ENCODE results near the gene PCSK4.

PCSK4 gene

DNA sequence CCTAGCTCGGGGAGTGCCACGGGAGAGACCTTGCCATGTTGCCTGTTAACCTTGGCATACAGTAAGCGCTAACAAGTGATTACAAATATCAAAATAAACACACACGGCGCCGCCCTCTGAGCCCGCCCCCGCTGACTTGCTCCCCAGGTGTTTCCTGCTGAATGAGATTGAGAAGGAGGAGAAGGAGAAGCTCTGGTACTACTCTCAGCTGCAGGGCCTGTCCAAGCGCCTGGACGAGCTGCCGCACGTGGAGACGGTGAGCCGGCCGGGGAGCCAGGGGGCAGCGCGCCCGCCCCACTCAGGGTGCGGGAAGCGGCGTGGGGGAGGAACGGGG lies 35.2 kb downstream of the PCSK4 start:
- Histone ChIP-seq H3K27me3 (ENCODE audit: insufficient read depth, low read length, poor library complexity) (peaks cover 8% of the 10 kb centered on the region), H3K79me2 (ENCODE audit: control insufficient read depth, insufficient read depth, low read length) (no peaks in the 10 kb centered on the region), H2BK120ac (ENCODE audit: low read depth, low read length) (no peak overlapping the region), H3K4me3 (ENCODE audit: low read length) (no peak overlapping the region), H4K5ac (ENCODE audit: low read length) (no peak overlapping the region), H2BK5ac (ENCODE audit: low read length) (no peak overlapping the region), H3K18ac (ENCODE audit: low read length) (no peak overlapping the region), H3K79me1 (ENCODE audit: low read length) (no peaks in the 10 kb centered on the region), H2BK15ac (replicated peaks; ENCODE audit: low read depth) (no peak overlapping the region), H3K27ac (ENCODE audit: low read depth, low read length) (no peak overlapping the region), H2AK5ac (ENCODE audit: low read length) (no peak overlapping the region), H3K23ac (ENCODE audit: low read length) (no peak overlapping the region), H3K4ac (ENCODE audit: low read depth, low read length) (no peak overlapping the region), H4K8ac (ENCODE audit: low read depth, low read length) (no peak overlapping the region), H3K36me3 (ENCODE audit: control insufficient read depth, insufficient read depth, low read length) (no peaks in the 10 kb centered on the region), H3K9ac (ENCODE audit: low read length) (no peak overlapping the region), H3K4me2 (ENCODE audit: low read length) (no peak overlapping the region), H3K4me1 (ENCODE audit: control insufficient read depth, low read depth, low read length) (no peaks in the 10 kb centered on the region), H3K56ac (ENCODE audit: low read length) (no peak overlapping the region)
- WGBS (ENCODE audit: extremely low coverage, insufficient coverage, low lambda C conversion rate), result no CpG with 5 or more reads among the region's 22 CpGs
- DNase-seq, result no peak

DNA sequence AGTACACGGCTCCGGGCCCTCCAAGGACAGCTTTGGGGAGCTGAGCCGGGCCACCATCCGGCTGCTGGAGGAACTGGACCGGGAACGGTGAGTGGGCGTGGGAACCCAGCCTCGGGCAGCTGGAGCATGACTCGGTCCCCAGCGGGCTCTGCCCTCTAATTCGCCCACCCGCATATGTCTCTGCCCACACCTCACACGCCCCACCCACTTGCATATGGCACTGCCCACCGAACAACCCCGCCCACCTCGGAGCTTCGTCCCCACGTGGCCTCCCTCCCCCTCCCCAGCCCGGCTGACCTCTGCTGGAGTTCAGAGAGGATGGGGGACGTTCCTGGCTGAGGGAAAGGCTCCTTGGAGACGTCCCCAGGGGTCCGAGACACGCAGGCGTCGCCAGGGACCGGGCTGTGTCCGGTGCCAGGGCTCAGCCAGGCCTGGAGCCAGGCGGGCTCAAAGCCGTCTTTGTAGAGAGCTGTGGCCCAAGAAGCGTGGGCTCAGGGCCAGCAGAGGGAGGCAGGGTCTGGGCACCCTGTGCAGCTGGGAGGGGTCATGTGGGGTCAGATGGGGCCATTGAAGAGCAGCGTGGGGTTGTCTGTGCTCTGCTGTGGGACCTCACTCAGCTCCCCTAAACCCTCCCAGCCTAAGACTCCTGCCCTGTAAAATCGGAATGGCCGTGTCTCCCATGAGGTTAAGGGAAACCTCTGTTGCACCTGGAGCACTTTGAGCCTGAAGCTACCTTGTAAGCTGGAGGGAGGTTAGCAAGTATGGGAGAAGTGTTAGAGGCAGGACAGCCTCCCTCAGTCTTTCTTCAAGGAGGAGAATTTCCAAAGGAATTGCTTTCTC lies 36.4 kb downstream of the PCSK4 start:
- Histone ChIP-seq H4K8ac (ENCODE audit: low read depth, low read length) (no peak overlapping the region), H2AK5ac (ENCODE audit: low read length) (no peak overlapping the region), H3K36me3 (ENCODE audit: control insufficient read depth, insufficient read depth, low read length) (no peaks in the 10 kb centered on the region), H2BK120ac (ENCODE audit: low read depth, low read length) (no peak overlapping the region), H3K9ac (ENCODE audit: low read length) (no peak overlapping the region), H3K27ac (ENCODE audit: low read depth, low read length) (no peak overlapping the region), H3K56ac (ENCODE audit: low read length) (no peak overlapping the region), H3K23ac (ENCODE audit: low read length) (no peak overlapping the region), H3K18ac (ENCODE audit: low read length) (no peak overlapping the region), H3K79me2 (ENCODE audit: control insufficient read depth, insufficient read depth, low read length) (no peaks in the 10 kb centered on the region), H3K4ac (ENCODE audit: low read depth, low read length) (no peak overlapping the region), H4K5ac (ENCODE audit: low read length) (no peak overlapping the region), H3K79me1 (ENCODE audit: low read length) (no peaks in the 10 kb centered on the region), H3K4me1 (ENCODE audit: control insufficient read depth, low read depth, low read length) (no peaks in the 10 kb centered on the region), H3K27me3 (ENCODE audit: insufficient read depth, low read length, poor library complexity) (peaks cover 17% of the 10 kb centered on the region), H3K4me3 (ENCODE audit: low read length) (no peak overlapping the region), H3K4me2 (ENCODE audit: low read length) (no peak overlapping the region), H2BK15ac (replicated peaks; ENCODE audit: low read depth) (no peak overlapping the region), H2BK5ac (ENCODE audit: low read length) (no peak overlapping the region)
- WGBS (ENCODE audit: extremely low coverage, insufficient coverage, low lambda C conversion rate), result no CpG with 5 or more reads among the region's 33 CpGs
- no peak for DNase-seq

DNA sequence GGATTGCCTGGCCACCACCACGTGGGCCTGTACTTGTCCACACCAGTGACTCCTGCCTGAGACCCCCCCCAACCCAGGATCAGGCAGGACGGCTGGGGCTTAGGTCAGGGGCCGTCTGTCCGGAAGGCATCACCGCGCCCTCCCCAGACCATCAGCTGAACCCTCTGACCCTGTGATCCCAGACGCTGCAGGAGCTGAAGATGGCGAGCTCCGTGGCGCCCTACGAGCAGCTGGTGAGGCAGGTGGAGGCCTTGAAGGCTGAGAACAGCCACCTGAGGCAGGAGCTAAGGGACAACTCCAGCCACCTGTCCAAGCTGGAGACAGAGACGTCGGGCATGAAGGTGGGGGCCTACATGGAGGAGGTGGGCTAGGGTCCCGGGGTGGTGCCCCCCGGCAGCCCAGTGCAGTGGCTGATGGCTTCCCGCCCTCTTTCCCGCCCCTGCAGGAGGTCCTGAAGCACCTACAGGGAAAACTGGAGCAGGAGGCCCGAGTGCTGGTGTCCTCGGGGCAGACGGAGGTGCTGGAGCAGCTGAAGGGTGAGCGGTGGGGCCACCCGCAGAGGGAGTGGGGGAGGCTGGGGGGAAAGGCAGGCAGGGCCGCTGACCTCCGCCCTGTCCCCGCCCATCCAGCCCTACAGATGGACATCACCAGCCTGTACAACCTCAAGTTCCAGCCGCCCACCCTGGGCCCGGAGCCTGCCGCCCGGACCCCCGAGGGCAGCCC lies 37.2 kb downstream of the PCSK4 start:
- no peaks in the 10 kb centered on the region for H3K79me2 ChIP-seq (ENCODE audit: control insufficient read depth, insufficient read depth, low read length)
- H4K5ac ChIP-seq (ENCODE audit: low read length), result no peak overlapping the region
- no peaks in the 10 kb centered on the region for H3K36me3 ChIP-seq (ENCODE audit: control insufficient read depth, insufficient read depth, low read length)
- H3K79me1 ChIP-seq (ENCODE audit: low read length), result no peaks in the 10 kb centered on the region
- no peak overlapping the region for H3K27ac ChIP-seq (ENCODE audit: low read depth, low read length)
- H2BK120ac ChIP-seq (ENCODE audit: low read depth, low read length), result no peak overlapping the region
- no peak overlapping the region for H2BK15ac ChIP-seq (replicated peaks; ENCODE audit: low read depth)
- no peak overlapping the region for H3K4me2 ChIP-seq (ENCODE audit: low read length)
- no peak overlapping the region for H3K56ac ChIP-seq (ENCODE audit: low read length)
- no peak overlapping the region for H3K4me3 ChIP-seq (ENCODE audit: low read length)
- H3K9ac ChIP-seq (ENCODE audit: low read length), result no peak overlapping the region
- H3K27me3 ChIP-seq (ENCODE audit: insufficient read depth, low read length, poor library complexity), result peaks cover 18% of the 10 kb centered on the region
- no peak overlapping the region for H3K23ac ChIP-seq (ENCODE audit: low read length)
- H3K4ac ChIP-seq (ENCODE audit: low read depth, low read length), result no peak overlapping the region
- no peak overlapping the region for H4K8ac ChIP-seq (ENCODE audit: low read depth, low read length)
- DNase-seq, result no peak
- no CpG with 5 or more reads among the region's 30 CpGs for WGBS (ENCODE audit: extremely low coverage, insufficient coverage, low lambda C conversion rate)
- H2AK5ac ChIP-seq (ENCODE audit: low read length), result no peak overlapping the region
- no peak overlapping the region for H2BK5ac ChIP-seq (ENCODE audit: low read length)
- H3K4me1 ChIP-seq (ENCODE audit: control insufficient read depth, low read depth, low read length), result no peaks in the 10 kb centered on the region
- no peak overlapping the region for H3K18ac ChIP-seq (ENCODE audit: low read length)

DNA sequence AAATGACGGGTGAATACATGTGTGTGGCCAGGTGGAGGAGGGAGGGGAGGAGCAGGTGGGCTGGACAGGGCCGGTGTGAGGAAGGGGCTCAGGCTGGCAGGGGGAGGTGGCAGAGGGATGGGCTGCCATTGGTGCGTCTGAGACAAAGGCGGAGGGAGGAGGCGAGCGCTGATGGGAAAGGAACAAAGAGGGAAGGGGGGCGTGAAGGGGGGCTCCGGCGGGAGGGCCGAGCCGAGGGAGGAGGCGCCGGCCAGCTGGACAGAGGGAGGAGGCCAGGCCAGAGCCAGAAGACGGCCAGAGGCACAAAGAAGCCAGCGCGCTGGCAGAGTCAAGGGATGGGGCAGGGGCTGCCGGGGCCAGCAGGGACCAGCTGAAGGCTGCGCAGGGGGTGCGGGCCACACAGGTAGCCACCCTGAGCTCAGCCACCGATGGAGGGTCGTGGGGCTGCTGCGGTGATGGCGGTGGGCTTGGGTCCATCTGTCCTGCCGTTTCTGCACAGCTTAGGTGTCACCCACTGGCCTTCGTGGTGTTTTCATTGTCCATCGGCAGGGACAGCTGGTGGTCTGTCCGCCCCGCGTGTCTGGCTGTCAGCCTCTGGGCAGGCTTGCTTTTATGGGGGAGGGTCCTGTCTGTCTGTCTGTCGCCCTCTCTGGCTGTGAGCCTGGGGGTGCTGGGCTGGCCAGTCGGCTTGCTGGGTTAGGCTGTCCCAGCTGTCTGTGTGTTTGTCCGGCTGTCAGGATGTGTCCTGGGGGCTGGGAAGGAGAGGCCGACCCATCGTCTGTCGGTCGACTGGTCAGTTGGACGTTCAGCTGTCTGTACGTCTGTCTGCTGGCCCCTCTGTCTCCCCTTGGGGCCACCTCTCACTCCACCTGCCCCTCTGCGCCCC lies 38.0 kb downstream of the PCSK4 start:
- Histone ChIP-seq H3K79me1 (ENCODE audit: low read length) (no peaks in the 10 kb centered on the region), H3K4me1 (ENCODE audit: control insufficient read depth, low read depth, low read length) (no peaks in the 10 kb centered on the region), H2AK5ac (ENCODE audit: low read length) (no peak overlapping the region), H3K23ac (ENCODE audit: low read length) (no peak overlapping the region), H3K9ac (ENCODE audit: low read length) (no peak overlapping the region), H4K5ac (ENCODE audit: low read length) (no peak overlapping the region), H2BK15ac (replicated peaks; ENCODE audit: low read depth) (no peak overlapping the region), H3K79me2 (ENCODE audit: control insufficient read depth, insufficient read depth, low read length) (no peaks in the 10 kb centered on the region), H3K4me3 (ENCODE audit: low read length) (no peak overlapping the region), H3K27me3 (ENCODE audit: insufficient read depth, low read length, poor library complexity) (peaks cover 24% of the 10 kb centered on the region), H2BK120ac (ENCODE audit: low read depth, low read length) (no peak overlapping the region), H3K36me3 (ENCODE audit: control insufficient read depth, insufficient read depth, low read length) (no peaks in the 10 kb centered on the region), H3K4ac (ENCODE audit: low read depth, low read length) (no peak overlapping the region), H3K4me2 (ENCODE audit: low read length) (no peak overlapping the region), H4K8ac (ENCODE audit: low read depth, low read length) (no peak overlapping the region), H3K18ac (ENCODE audit: low read length) (no peak overlapping the region), H3K56ac (ENCODE audit: low read length) (no peak overlapping the region), H3K27ac (ENCODE audit: low read depth, low read length) (no peak overlapping the region), H2BK5ac (ENCODE audit: low read length) (no peak overlapping the region)
- no peak for DNase-seq
- WGBS (ENCODE audit: extremely low coverage, insufficient coverage, low lambda C conversion rate), result no CpG with 5 or more reads among the region's 39 CpGs

DNA sequence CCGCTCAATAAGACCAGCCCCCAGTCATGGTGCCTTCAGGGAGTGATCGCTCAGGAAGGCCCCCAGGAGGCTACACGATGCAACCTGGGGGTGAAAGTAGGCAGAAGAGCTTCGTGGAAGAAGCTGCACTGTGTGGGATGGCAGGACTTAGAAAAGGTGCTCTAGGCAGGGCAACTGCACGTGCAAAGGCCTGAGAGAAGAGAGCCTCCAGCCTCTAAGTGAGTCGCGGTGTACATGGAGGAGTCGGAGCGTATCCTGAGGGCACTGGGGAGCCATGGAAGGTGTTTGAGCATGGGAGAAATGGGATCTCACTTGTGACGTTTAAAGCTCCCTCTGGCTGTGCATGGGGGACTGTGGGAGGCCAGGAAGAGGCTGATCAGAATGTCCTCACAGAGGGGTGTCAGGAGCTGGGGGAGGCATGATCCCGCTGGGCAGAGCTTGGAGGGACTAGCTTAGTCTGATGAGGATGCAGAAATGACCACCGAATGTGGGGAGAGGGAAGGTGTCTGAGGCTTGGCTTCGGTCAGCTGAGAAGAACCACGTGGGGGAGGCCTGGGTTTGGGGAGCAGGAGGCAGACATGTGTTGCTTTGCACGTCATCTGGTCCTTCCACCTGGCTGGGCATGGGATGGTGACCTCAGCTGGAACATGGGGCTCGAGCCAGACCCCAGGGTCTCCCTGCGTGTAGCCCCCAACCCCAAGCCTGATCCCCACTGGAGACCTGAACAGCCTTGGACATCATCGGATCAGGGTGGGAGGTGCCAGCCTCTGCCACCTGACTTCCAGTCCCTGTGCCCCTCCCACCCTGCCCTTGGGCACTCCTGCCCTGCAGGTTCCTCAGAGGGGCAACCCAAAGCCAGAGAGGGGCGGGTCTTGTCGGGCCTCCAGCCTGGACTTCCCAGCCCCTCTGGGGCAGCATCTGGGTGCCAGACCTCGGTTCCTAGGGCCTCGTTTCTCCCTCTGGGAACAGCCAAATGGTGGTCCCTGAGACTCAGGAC lies 39.1 kb downstream of the PCSK4 start:
- no peaks in the 10 kb centered on the region for H3K4me1 ChIP-seq (ENCODE audit: control insufficient read depth, low read depth, low read length)
- no peak overlapping the region for H2BK15ac ChIP-seq (replicated peaks; ENCODE audit: low read depth)
- no CpG with 5 or more reads among the region's 22 CpGs for WGBS (ENCODE audit: extremely low coverage, insufficient coverage, low lambda C conversion rate)
- H2BK120ac ChIP-seq (ENCODE audit: low read depth, low read length), result no peak overlapping the region
- no peak overlapping the region for H4K8ac ChIP-seq (ENCODE audit: low read depth, low read length)
- H3K79me1 ChIP-seq (ENCODE audit: low read length), result no peaks in the 10 kb centered on the region
- DNase-seq, result no peak
- no peak overlapping the region for H3K9ac ChIP-seq (ENCODE audit: low read length)
- H3K56ac ChIP-seq (ENCODE audit: low read length), result no peak overlapping the region
- no peak overlapping the region for H2AK5ac ChIP-seq (ENCODE audit: low read length)
- no peak overlapping the region for H3K4me2 ChIP-seq (ENCODE audit: low read length)
- no peaks in the 10 kb centered on the region for H3K36me3 ChIP-seq (ENCODE audit: control insufficient read depth, insufficient read depth, low read length)
- H3K27me3 ChIP-seq (ENCODE audit: insufficient read depth, low read length, poor library complexity), result peaks cover 28% of the 10 kb centered on the region
- no peak overlapping the region for H2BK5ac ChIP-seq (ENCODE audit: low read length)
- no peak overlapping the region for H3K23ac ChIP-seq (ENCODE audit: low read length)
- no peak overlapping the region for H3K18ac ChIP-seq (ENCODE audit: low read length)
- no peaks in the 10 kb centered on the region for H3K79me2 ChIP-seq (ENCODE audit: control insufficient read depth, insufficient read depth, low read length)
- H3K4me3 ChIP-seq (ENCODE audit: low read length), result no peak overlapping the region
- no peak overlapping the region for H3K4ac ChIP-seq (ENCODE audit: low read depth, low read length)
- no peak overlapping the region for H3K27ac ChIP-seq (ENCODE audit: low read depth, low read length)
- H4K5ac ChIP-seq (ENCODE audit: low read length), result no peak overlapping the region

All from mesendoderm (in vitro differentiated cells).